Activated CD4-positive, alpha-beta T cell treated with anti-CD3 and anti-CD28 coated beads, Interleukin-2, amount 50 U/mL, for 48 hours (primary cell): Measurements from ENCODE around the gene TRIM25.
"Not testable (repeated sequence)": the region's sequence is repeated elsewhere in the genome, so short reads cannot be mapped to it uniquely, and the experiment has no call there.

ENCODE experiments used
- DNase-seq, 2 experiments: peaks; one replicate each; pipeline ENCODE4 v3.0.0-alpha.2; 2020

TRIM25 gene, protein sequence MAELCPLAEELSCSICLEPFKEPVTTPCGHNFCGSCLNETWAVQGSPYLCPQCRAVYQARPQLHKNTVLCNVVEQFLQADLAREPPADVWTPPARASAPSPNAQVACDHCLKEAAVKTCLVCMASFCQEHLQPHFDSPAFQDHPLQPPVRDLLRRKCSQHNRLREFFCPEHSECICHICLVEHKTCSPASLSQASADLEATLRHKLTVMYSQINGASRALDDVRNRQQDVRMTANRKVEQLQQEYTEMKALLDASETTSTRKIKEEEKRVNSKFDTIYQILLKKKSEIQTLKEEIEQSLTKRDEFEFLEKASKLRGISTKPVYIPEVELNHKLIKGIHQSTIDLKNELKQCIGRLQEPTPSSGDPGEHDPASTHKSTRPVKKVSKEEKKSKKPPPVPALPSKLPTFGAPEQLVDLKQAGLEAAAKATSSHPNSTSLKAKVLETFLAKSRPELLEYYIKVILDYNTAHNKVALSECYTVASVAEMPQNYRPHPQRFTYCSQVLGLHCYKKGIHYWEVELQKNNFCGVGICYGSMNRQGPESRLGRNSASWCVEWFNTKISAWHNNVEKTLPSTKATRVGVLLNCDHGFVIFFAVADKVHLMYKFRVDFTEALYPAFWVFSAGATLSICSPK

DNA sequence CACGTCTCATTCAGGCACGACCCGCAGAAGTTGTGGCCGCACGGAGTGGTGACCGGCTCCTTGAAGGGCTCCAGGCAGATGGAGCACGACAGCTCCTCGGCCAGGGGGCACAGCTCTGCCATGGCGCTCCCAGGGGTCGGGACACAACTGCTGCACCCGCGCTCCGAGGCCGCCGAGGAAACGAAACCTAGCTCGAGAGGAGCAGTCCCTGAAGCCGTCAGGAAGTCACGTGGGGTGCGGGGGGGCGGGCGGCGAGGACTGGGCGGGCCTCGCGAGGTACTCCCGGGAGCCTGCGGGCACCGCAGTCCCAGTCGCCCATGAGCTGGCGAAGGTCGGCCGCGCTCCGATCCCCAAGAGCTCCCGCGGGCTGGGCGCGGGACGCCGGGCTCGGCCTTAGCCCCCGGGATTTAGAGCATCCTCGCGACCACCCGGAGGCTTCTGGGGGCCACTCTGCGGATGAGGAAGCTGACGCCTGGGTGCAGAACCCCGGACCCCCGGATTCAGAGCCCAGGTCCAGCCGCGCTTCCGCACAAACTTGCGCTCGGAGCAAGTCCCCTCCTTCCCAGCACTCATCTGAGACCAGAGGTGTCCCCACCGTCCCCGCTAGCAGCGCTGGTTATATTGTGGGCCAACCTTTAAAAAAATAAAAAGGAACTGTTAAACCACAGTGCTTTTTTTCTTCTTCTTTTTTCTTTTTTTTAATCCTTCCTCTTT lies at the start of gene TRIM25:
Gene TRIM25, minus strand, starts transcription at position 183 of the 714 bp plus-strand sequence. Its CDS starts 61 bp downstream, at position 122.
- DNase-seq: peak; percentile 92 to 93

DNA sequence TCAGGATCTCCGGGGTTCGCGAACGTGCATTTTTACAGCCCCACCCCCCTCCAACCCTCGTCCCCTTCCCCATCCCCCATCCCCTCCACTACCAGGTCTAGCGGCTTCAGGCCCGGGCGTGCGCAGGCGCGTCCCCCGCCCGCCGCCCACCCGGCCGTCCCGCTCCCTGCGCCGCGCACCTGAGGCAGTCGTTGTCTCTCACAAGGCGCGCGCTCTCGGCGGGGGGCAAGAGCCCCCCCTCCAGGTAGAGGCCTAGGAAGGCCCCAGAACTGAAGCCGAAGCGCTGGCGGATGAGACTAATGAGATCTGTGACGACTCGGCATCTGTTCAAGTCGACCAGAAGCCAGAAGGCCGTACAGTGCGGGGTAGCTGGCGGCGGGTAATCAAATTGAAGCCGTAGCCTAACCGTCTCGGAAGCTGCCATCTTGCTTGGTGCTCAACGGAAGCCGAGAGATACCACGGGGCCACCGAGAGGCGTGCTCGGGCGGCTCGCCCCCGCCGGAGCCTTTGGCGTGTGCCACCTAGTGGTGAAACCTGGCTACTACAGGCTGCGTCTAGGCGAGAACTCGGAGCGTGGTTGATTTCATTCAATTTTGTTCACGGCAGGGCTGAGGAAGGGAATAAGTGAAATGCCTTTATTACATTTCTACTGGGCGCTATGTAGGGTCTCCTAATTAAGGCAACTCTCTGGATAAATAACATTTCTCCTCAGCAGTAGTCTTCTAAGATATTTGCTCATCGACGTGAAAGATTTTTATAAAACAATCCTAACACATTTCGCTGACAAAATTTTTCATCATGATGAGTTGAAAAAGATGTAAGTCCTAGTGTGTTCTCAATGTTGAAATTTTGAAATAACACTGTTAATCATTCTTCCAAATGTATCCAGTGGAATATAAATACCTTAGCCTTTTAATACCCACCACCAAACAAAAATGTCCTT lies 47.0 kb upstream of the TRIM25 start, which contains the start of gene COIL:
Gene COIL, minus strand, starts transcription at position 455 of the 943 bp plus-strand sequence. Its CDS starts 31 bp downstream, at position 424.
- DNase-seq: peak; percentile 95 to 96

DNA sequence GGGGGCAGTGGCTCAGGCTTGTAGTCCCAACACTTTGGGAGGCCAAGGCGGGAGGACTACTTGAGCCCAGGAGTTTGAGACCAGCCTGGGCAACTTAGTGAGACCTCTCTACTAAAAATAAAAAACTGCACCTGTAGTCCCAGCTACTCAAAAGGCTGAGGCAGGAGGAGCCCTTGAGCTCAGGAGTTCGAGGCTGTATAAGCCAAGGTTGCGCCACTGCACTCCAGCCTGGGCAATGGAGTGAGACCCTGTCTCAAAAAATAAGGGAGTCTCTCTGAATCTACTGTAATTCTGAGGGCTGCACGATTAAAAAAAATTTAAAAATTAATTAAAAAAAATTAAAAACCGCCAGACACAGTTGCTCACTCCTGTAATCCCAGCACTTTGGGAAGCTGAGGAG lies 43.1 kb upstream of the TRIM25 start:
- no peak for DNase-seq

DNA sequence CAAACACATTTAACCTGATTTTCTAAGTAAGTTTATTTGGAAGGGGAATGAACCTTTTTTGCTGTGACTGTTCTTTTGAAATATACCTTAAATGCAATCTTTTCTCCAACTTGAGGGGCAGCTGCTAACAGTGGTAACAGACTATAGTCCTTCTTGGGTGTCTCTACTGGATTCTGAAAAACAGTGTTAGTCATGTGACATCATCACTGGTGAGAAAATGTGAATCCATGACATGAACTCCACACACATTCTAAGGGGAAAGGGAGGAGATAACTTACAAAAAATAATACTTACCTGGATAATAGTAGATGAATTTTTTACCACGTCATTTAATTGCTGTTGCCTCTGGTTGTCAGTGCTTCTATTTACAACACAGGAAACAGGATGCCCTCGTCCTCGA lies 35.7 kb upstream of the TRIM25 start:
- DNase-seq: no peak

DNA sequence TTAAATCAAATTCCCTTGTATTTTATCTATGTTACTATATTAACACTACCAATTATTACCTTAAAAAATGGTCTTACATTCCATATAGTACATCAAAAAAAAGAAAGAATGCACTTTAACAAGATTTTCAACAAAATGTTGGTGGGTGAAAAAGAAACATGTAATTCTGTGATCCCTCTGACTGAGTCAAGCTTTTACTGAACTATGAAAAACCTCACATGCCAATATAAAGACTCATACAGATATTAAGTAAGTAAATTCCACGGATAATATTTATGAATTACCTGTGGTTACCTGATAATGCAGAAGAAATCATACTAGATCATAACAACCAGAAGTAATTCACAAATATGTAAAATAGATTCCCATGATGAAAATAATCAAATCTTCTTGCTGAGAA lies 34.6 kb upstream of the TRIM25 start:
- no peak for DNase-seq

DNA sequence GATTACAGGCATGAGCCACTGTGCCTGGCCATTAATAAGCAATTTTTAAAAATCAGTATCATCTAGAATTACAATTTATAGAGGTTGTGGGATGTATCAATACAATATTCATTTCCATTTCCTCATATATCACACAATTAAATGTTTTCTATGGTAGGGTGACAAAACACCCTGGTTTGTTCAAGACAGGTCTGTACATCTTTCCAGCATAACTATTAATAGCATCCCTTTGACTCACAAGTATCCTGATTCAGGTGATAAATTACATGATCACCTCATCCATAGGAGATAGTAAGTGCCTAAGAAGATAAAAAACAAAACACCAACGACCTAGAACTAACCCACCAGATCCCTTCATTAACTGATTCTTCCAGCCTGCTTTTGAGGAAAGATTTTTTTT lies 33.9 kb upstream of the TRIM25 start:
- no peak for DNase-seq

DNA sequence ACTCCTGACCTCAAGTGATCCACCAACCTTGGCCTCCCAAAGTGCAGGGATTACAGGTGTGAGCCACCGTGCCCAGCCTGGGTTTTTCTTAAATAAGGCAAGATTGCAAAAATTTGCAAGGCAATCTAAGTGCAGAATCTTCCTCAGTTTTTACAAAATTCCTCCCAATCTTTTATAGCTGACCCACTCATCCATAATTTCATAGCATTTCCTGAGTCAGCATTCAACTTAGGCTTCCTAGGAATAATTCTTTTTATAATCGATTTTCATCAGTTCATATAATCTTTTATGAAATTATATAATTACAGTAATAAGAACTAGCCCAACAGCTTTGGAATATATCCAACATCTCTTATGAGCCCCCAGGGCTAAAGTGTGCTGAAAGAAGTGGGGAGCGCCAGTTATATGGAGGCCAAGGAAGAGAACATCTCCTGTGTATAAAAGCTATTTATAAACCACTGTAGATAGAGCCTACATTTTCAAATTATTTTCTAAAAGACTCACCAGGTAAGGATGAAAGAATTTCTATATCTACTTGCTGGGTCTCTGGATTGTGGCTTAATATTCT lies 32.2 kb upstream of the TRIM25 start:
- no peak for DNase-seq

DNA sequence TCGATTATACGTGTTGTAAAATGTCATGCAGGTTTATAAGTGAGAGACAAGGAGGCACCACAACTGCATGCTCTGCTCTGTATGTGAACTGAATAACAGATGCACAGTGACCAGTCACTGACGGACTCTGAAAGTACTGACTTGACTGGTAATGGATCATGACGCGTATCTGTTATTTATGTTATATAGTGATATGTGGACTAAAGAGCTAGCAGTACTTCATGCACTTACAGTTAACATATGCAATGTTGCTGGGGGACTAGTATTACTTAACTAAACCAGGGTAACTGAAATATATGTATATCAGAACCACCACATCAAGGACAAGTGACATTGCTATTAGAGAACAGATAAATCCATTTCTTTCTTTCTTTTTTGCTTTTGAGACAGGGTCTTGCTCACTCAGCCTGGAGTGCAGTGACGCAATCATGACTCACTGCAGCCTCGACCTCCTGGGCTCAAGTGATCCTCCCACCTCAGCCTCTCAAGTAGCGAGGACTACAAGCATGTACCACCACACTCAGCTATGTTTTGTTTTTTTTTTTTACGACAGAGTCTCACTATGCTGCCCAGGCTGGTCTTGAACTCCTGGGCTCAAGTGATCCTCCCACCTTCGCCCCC lies 29.8 kb upstream of the TRIM25 start:
- no peak for DNase-seq

DNA sequence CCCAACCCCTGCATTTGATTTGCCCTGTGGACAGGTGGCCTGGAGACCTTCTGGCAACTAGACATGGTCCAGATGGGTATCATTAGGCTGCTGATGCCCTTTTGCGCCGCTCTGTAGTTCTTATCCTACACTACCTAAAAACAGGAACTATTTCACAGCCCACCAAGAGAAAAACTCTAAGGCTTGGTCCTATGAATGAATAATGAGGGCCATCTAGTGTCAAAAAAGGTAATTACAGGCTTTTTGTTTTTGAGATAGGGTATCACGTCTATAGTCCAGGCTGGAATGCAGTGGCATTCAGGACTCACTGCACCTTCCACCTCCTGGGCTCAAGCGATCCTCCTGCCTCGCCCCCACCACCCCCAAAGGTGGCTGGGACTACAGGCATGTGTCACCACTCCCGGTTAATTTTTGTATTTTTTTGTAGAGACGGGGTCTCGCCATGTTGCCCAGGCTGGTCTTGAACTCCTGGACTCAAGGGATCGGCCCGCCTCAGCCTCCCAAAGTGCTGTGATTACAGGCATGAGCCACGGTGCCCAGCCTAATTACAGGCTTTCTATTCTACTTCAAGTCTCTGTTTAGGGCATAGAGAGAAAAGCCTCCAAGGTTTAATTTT lies 26.1 kb upstream of the TRIM25 start:
- DNase-seq: no peak

DNA sequence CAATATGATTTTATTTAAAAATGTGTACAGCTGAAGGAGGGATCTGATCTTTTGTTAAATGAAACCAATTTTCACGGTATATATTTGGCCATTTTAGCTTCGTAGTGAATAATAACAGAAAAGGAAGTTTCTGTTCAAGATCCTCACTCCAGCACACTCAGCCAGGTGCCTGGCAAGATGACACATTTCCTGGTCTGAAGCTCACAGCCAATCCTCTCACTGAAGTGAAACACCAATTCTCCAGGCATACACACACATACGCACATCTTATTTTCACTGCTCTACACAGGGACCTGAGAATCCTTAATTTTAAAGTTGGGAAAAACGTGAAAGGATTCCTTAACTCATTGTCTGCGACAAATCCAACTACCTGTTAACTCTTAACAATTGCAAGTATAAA lies 24.4 kb upstream of the TRIM25 start:
- DNase-seq: not testable (repeated sequence)

DNA sequence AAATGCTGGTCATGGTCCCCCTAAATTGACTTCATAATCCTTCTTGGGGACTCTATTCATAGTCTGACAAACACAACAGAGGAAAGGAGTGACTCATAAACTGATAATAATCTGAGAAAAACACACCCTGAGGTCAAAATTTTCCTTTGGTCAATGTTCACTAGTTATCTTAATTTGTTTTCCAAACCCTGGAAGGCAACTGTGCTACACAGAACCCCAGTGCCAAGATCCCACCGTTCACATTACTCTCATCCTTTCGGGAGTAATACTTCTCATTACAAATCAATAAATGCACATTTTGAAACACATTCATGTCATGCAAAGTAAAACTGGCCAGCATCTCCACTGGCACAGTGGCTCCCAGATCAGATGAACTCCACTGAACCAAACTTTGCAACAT lies 23.8 kb upstream of the TRIM25 start:
- DNase-seq: no peak

DNA sequence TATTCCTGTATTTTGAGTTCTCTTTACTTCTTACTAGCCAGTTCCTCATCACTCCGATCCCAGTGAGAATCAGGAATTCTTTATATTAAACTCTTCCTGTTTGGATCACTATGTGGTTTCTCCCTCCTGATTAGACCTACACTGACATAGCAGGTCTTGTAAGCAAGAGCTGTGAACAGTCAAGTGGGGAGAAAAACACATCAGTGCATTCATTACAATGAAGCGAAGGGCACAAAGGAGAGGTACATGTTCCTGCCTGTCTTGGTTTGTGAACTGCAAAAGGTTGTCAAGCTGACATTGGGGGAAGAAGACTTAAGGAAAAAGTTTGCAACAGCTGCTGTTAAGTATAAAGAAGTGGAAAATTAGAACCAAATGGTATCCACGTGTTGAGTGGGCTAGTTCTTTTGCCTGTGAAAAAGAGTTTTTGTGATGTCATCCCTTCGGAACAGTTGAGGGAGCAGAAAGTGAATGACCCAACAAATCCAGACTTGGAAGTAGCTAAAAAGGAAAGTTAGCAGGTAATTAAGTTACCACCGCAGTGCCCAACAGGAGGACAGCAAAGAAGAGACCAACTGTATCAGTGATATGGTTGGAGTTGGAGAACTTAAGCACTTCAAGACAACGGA lies 23.0 kb upstream of the TRIM25 start:
- DNase-seq: no peak

DNA sequence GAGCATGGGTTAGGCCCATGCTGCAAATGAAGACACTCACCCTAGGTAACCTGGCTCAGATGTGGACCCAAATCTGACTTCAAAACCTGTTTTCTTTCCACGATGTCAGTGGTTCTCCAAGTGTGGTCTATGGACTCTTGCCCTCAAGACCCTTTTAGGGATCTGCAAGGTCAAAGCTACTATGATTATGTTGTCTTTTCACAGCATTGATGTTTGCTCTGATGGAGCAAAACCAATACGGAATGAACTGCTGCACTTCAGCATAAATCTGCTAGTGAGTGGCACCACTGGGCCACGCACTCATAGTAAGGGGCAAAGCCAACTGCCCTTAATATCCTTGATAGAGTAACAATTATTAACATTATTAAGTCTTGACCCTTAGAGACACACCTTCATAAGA lies 21.6 kb upstream of the TRIM25 start:
- no peak for DNase-seq

DNA sequence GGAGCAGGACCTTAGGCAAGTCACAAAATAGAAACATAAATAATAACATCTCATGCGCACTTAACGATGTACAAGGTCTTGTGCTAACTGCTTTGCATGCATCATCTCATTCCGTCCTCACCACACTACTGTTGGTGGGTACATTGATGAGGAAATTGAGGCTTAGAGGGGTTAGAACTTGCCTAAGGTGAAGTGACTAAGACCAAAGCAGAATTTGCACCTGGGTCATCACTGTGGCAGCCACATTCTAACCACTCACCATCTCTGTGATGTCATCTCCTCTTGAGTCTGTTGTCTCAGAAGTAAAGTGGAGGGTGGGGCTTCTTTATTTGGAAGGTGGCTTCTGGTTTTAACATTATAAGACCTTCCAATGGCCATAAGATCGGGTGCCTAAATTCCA lies 20.4 kb upstream of the TRIM25 start:
- no peak for DNase-seq

DNA sequence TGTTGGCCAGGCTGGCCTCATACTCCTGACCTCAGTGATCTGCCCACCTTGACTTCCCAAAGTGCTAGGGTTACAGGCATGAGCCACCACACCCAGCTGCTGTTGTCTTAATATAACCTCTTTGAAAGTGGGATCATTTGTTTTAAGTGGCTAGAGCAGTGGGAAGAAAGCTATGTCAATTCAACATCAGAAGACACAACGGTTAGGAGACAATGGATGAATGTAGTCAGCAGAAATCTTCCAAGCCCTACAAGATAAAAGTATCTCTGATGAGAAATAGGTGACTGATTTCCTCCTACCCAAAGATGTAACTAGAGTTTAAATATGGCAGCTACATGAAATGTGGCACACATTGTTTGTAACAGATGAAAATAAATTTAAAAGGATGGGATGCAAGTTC lies 20.0 kb upstream of the TRIM25 start:
- no peak for DNase-seq

DNA sequence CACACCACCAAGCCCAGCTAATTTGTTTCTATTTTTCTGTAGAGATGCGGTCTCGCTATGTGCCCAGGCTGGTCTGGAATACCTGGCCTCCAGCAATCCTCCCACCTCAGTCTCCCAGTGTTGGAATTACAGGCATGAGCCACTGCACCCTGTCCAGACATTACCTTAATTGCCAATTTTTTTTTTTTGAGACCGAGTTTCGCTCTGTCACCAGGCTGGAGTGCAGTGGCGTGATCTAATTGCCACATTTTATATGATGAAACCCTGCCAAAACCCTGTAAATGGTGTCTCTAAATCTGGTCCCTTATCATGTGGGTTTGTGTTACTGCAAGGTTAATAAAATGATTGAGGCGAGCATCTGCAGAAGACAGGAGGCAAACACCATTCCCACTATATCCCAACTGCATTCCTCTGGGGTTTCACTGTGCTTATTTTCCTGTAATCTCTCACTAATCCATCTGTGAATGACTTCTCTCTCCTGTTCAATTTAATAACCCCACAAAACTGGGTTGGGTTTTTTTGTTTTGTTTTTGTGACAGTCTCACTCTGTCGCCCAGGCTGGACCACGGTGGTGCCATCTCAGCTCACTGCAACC lies 19.4 kb upstream of the TRIM25 start:
- no peak for DNase-seq

DNA sequence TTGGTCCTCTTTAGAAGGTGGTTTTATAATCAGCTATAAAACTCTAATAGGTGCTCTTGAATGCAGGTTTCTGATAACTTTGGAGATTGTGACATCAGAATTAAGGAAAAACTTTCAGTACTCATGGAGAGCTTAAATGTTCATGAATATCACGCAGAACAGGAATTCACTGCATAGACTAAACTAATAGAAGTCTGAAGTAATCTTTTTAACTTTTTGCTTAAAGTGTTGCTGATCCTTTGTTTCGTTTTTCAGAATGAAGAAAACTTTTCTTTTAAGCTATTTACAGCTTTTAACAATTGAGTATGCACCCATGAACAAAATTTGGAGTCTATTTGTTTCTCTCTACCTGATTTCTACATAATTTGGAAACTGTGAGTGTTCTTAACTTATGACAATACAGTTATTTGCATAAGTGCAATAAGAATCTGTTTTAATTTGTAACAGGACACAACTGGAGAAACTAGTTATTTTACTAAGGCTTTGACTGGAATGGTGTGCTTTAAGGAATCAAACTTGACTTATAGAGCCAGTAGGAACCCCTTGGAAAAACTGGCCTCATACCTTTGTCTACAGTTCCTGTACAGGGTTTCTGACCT lies 17.0 kb upstream of the TRIM25 start:
- no peak for DNase-seq

DNA sequence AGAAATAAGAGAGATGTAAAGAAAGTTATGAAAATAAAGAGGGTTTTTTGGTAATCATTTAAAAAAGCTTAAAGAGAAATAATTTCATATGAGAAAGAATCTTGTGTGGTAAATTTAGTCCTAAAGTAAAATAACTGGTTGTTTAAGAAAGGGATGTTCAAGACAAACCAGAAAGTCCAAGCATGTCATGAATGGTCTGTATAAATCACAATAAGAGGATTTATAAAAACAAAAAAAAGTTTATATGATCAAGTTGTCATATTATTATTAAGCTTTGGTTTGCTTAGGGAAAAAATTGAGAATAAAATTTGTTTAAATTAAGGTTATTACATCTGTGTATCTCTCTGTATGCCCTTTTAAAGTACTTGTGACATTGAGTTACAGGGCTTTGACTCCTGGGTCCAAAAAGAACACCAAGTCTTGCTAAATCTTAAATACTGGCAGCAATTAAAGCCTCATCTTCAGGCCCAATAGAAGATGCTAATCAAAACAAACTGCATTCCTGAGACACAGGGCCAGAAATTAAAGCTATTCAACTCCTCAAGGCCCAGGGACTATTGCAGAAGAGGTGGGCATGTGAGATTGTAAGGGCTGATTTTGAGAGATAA lies 15.6 kb upstream of the TRIM25 start:
- DNase-seq: no peak

DNA sequence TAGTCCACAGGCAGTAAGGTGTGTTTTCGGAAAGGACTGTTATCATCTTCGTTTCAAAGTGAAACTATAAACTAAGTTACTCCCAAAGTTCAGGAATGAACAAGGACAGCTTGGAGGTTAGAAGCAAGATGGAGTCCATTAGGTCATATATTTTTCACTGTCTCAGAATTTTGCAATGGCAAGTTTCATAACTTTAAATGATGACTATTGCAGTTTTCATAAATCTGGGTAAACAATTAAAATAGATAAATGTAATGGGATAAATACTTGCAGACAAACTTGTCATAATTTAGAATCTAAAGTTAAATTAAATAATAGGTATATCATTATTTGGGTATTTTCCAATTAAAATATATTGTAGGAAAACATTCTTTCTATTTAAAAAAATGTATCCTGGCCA lies 14.7 kb upstream of the TRIM25 start:
- DNase-seq: no peak

DNA sequence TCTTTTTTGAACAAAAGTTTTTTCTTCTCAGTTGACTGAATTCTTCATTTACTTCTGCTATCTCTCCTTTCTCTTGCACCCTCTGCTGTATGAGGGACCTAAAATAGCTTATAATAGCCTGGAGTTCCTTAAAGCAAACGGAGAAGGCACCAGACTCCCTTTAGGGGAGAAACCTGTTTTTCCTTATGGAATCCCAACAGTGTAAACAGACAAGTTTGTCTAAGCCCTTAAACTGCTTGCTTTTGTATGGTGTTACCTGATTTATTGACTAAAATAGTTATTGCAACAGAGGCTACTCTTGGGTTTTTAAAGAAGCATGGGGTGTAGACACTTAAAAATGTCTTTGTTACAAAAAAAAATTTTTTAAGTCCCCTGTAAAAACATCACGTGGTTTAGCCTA lies 12.9 kb upstream of the TRIM25 start:
- no peak for DNase-seq
